Pancreas (tissue), 10 donors: Measurements from ENCODE around the gene IFIT5. TPM values are rescaled to one million over a fixed set of nuclear protein-coding genes. Genes with fewer than 3 reads are reported as not detected.

ENCODE experiments used
- ATAC-seq, 4 donors: fragments of 200-7000 bp; cut with Tn5 transposase; one replicate each; pipeline versions ENCODE4 v1.8.0 to v1.9.1; 2020; ENCODE audit warnings: mild to moderate bottlenecking in 4 of 4, moderate library complexity in 4 of 4
- DNase-seq, 6 donors: peaks; one replicate each; pipeline ENCODE4 v3.0.0-alpha.2; 2020
- FAIRE-seq: peaks from 2 replicates; lab custom pipeline; 2012; peaks lifted over from hg19 to GRCh38; lab: Jason Lieb, UNC
- H3K27ac ChIP-seq, 4 donors: fragments of 200-600 bp; sonication (generic); 1 replicate in 3 of 4; 2 replicates in 1 of 4; pipeline versions ENCODE4 v1.5.0 to v1.8.0; 2020
- H3K27me3 ChIP-seq, 4 donors: fragments of 200-600 bp; one replicate each; pipeline ENCODE4 v1.8.0; 2021
- H3K36me3 ChIP-seq, 3 donors: fragments of 200-600 bp; sonication (generic) in 1 of 3; one replicate each; pipeline versions ENCODE4 v1.5.0 to v1.8.0; 2020 to 2021
- H3K4me1 ChIP-seq, 3 donors: fragments of 200-600 bp; one replicate each; pipeline ENCODE4 v1.8.0; 2021
- H3K4me3 ChIP-seq, 4 donors: fragments of 200-600 bp; sonication (generic) in 2 of 4; one replicate each; pipeline versions ENCODE4 v1.5.0 to v1.8.0; 2020 to 2021
- H3K9me3 ChIP-seq, 4 donors: fragments of 200-600 bp; one replicate each; pipeline ENCODE4 v1.8.0; 2021
- WGBS, 2 donors: extraction: QIAGEN DNeasy Blood & Tissue Kit; methylation state at CpG; one replicate each; pipeline ENCODE4 v1.1.7; 2013; 5-methylcytosine and 5-hydroxymethylcytosine counted together
- intact Hi-C, 3 donors: fragments of 100-400 bp; cut with DNase I; formaldehyde crosslinking; loops; one replicate each; pipeline versions ENCODE4 v1.11.1 to v1.14.2; 2022
- polyA plus RNA-seq, 2 donors: library from polyadenylated mRNA; stranded (reverse); fragments of 200-250 nt; gene quantifications; one replicate each; pipeline ENCODE4 v1.2.3, GENCODE V29; 2013
- total RNA-seq, 6 donors: library from RNA; stranded (reverse); fragmentation: NEBNext Ultra II Directional in 4 of 6; extraction: Animal tissue kit (Norgen Biotek cat#: 25700) in 4 of 6; gene quantifications; one replicate each; pipeline versions ENCODE4 v1.2.1 to v1.2.4, GENCODE V29; 2021 to 2023
- TF ChIP-seq, protein P1 (sequence below), 4 donors: fragments of 200-600 bp; sonication (generic) in 3 of 4; IDR thresholded peaks; one replicate each; pipeline versions ENCODE4 v1.5.0 to v1.8.0; 2021; ENCODE audit warnings: antibody characterized with exemption in 4 of 4
- donor health status: healthy with polysubstance abuse.
- donor health status: DM: no; HTN: no; CAD: no; lungs with moderate emphysema.
- donor health status: DM: no; HTN: no; CAD: no.
- donor health status: control.
- donor health status: control.
- donor health status: Bipolar disorder and iron deficiency.
- donor health status: DM: yes; HTN: yes; CAD: no.
- donor health status: DM: no; HTN: no; CAD: no.
- donor health status: DM: no; HTN: no; CAD: no.
- donor health status: DM: yes; HTN: yes; CAD: no.

The IFIT5 gene
- total and polyA plus RNA-seq, 8 donors: 2.9 to 8.1 (median 4.2) TPM

DNA sequence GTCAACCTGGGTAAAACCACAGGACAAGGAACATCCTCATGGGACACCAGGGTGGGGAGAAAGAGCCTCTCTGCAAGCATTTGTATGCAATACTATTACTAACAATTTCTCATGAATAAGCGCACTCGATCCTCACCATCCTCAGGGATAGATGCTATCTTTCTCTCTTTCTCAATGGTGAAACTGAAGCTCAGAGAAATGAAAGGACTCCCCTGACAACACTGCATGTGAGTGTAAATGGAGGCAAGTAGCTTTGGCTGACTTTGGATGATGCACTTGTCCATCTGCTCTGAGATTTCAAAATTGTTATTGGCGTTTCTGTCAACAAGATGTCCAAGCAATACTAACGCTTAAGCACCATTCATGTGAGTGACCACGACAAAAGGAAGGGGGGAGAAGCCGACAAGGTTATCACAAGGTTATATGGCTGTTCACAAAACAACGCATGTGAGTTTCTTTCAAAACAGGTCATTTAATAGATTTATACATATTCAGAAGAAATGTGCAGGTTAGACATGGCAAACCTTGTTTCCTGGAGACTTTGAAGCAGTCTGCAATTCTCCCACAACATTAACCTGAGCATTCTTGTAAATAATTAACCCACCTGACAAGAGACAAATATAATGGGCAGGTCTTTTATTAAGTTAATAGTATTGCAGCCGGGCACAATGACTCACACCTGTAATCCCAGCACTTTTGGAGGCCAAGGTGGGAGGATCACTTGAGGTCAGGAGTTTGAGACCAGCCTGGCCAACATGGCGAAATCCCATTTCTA lies 54.0 kb downstream of the IFIT5 start:
- intact Hi-C loops: no loop called here
- H3K4me1 ChIP-seq: peaks cover 17 to 60% (median 51%) of the 10 kb centered on the region in 3 donors
- H3K36me3 ChIP-seq: no peaks in the 10 kb centered on the region
- ATAC-seq (peak; percentile 76 to 83 (median 81)), FAIRE-seq (no peak), DNase-seq (peak in 3 of 6 donors; percentile 29 to 53 (median 39))
- H3K27ac ChIP-seq: peak overlapping the region in 2 of 4 donors; percentile 55 to 76
- H3K27me3 ChIP-seq: no peaks in the 10 kb centered on the region
- H3K4me3 ChIP-seq: no peak overlapping the region
- no peaks in the 10 kb centered on the region for H3K9me3 ChIP-seq
- TF ChIP-seq, protein P1, sequence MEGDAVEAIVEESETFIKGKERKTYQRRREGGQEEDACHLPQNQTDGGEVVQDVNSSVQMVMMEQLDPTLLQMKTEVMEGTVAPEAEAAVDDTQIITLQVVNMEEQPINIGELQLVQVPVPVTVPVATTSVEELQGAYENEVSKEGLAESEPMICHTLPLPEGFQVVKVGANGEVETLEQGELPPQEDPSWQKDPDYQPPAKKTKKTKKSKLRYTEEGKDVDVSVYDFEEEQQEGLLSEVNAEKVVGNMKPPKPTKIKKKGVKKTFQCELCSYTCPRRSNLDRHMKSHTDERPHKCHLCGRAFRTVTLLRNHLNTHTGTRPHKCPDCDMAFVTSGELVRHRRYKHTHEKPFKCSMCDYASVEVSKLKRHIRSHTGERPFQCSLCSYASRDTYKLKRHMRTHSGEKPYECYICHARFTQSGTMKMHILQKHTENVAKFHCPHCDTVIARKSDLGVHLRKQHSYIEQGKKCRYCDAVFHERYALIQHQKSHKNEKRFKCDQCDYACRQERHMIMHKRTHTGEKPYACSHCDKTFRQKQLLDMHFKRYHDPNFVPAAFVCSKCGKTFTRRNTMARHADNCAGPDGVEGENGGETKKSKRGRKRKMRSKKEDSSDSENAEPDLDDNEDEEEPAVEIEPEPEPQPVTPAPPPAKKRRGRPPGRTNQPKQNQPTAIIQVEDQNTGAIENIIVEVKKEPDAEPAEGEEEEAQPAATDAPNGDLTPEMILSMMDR (IDR thresholded peaks at IDR 0.05): no peak
- WGBS, 2 donors: 34 to 44% methylated on average over 9 of the region's 9 CpGs

DNA sequence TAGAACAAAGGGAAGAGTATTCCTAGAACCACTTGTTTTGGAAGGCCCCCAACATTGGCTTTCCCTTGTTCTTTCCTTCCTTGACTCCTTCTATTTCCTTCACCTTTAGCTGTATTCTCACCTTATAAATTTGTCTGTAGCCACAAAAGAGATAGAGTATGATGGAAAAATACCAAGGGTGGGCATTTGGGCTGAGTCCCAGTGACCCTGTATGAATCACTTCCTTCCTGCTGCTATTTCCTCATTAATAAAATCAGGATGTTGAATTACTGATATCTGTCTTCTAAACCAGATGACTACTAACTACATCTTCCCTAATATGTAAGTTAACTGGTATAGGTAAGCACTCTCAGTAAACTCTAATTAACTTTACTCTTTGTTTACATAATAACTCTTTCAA lies 55.1 kb downstream of the IFIT5 start:
- H3K36me3 ChIP-seq: no peaks in the 10 kb centered on the region
- TF ChIP-seq, protein P1 (IDR thresholded peaks at IDR 0.05): no peak
- no peaks in the 10 kb centered on the region for H3K9me3 ChIP-seq
- H3K4me1 ChIP-seq: peaks cover 14 to 66% (median 62%) of the 10 kb centered on the region in 3 donors
- no peak overlapping the region for H3K27ac ChIP-seq
- FAIRE-seq (no peak), ATAC-seq (no peak), DNase-seq (no peak)
- H3K27me3 ChIP-seq: no peaks in the 10 kb centered on the region
- intact Hi-C loops: no loop called here
- no peak overlapping the region for H3K4me3 ChIP-seq

Other genes with a start within 250 kb of the IFIT5 start
- 1 to 10 TPM in 1 of 6 donors, under 1 TPM in 4, not detected in 1; 0.32 to 1.9 (median 0.46) TPM for gene CH25H, start 207.3 kb upstream of the IFIT5 start, total RNA-seq
- gene CH25H, start 207.3 kb upstream of the IFIT5 start, polyA plus RNA-seq: under 1 TPM; 0.49 to 0.92 TPM
- 10 to 100 TPM; 11.7 to 52.6 (median 17.6) TPM for gene LIPA, start 162.8 kb upstream of the IFIT5 start, total RNA-seq
- 10 to 100 TPM in 1 of 2 donors, 1 to 10 TPM in 1; 4.7 to 18.1 TPM for gene LIPA, start 162.8 kb upstream of the IFIT5 start, polyA plus RNA-seq
- 1 to 10 TPM; 1.3 to 7.5 (median 1.7) TPM for gene IFIT2, start 112.5 kb upstream of the IFIT5 start, total RNA-seq
- 1 to 10 TPM; 1.5 to 1.6 TPM for gene IFIT2, start 112.5 kb upstream of the IFIT5 start, polyA plus RNA-seq
- 10 to 100 TPM in 1 of 6 donors, 1 to 10 TPM in 5; 2.3 to 11.6 (median 3.9) TPM for gene IFIT3, start 86.6 kb upstream of the IFIT5 start, total RNA-seq
- 1 to 10 TPM; 2.3 to 4.6 TPM for gene IFIT3, start 86.6 kb upstream of the IFIT5 start, polyA plus RNA-seq
- not detected for gene IFIT1B, start 36.5 kb upstream of the IFIT5 start, total RNA-seq
- under 1 TPM in 1 of 2 donors, not detected in 1; 0.05 TPM for gene IFIT1B, start 36.5 kb upstream of the IFIT5 start, polyA plus RNA-seq
- gene IFIT1, start 21.9 kb upstream of the IFIT5 start, total RNA-seq: 1 to 10 TPM; 2.4 to 9.3 (median 3.8) TPM
- 10 to 100 TPM in 1 of 2 donors, 1 to 10 TPM in 1; 4.0 to 11.4 TPM for gene IFIT1, start 21.9 kb upstream of the IFIT5 start, polyA plus RNA-seq
- 10 to 100 TPM; 12.8 to 38.2 (median 28.4) TPM for gene SLC16A12, start 121.0 kb downstream of the IFIT5 start, total RNA-seq
- 10 to 100 TPM in 1 of 2 donors, 1 to 10 TPM in 1; 6.0 to 18.8 TPM for gene SLC16A12, start 121.0 kb downstream of the IFIT5 start, polyA plus RNA-seq
- gene PANK1, start 230.7 kb downstream of the IFIT5 start, total RNA-seq: 1 to 10 TPM; 1.9 to 3.5 (median 2.5) TPM
- 1 to 10 TPM in 1 of 2 donors, under 1 TPM in 1; 0.46 to 1.1 TPM for gene PANK1, start 230.7 kb downstream of the IFIT5 start, polyA plus RNA-seq